SK-N-SH (cell line): ENCODE measurements around the gene CDKAL1. TPM values are rescaled to one million over a fixed set of nuclear protein-coding genes. Genes with fewer than 3 reads are reported as not detected.
"Not testable (repeated sequence)": the region's sequence is repeated elsewhere in the genome, so short reads cannot be mapped to it uniquely, and the experiment has no call there.

ENCODE experiments used
- CTCF ChIA-PET: fragments of 300-600, 350-600 bp; formaldehyde crosslinking; extraction: SDS; loops from one replicate; lab custom pipeline; 2021; lab: Yijun Ruan, JAX
- POLR2A ChIA-PET: fragments of 350-600 bp; sonication (Branson Sonifier 250); formaldehyde crosslinking; extraction: SDS; loops from one replicate; lab custom pipeline; 2020; ENCODE audit warnings: antibody characterized with exemption, inconsistent platforms; lab: Yijun Ruan, JAX
- DNase-seq: peaks from one replicate; pipeline ENCODE4 v3.0.0; 2012
- H2AFZ ChIP-seq: fragments of 200-600 bp; sonication (generic); 2 replicates; pipeline ENCODE4 v1.8.1; 2016; ENCODE audit warnings: antibody characterized with exemption, mild to moderate bottlenecking, low read depth
- H3F3A ChIP-seq: fragments of 200-600 bp; sonication (generic); replicated peaks from 2 replicates; pipeline ENCODE3; 2016; ENCODE audit warnings: antibody characterized with exemption, mild to moderate bottlenecking; ENCODE audit not compliant: insufficient read depth
- H3K27ac ChIP-seq, 2 experiments: fragments of 200-500 bp in 1 of 2; fragments of 200-600 bp in 1 of 2; sonication (Bioruptor generic) in 1 of 2; sonication (generic), shearing (Covaris generic) in 1 of 2; 2 replicates each; pipeline versions ENCODE4 v1.5.1 to v1.6.1; 2014 to 2016; ENCODE audit warnings: low read depth in 2 of 2, inconsistent platforms in 1 of 2, low read length in 1 of 2, mild to moderate bottlenecking in 1 of 2, mixed read lengths in 1 of 2
- H3K27me3 ChIP-seq: fragments of 200-600 bp; sonication (generic), shearing (Covaris generic); 2 replicates; pipeline ENCODE4 v1.6.1; 2016; ENCODE audit warnings: mixed run types; ENCODE audit not compliant: insufficient read depth
- H3K36me3 ChIP-seq, 2 experiments: fragments of 200-500 bp in 1 of 2; fragments of 200-600 bp in 1 of 2; sonication (Bioruptor generic) in 1 of 2; sonication (generic) in 1 of 2; replicated peaks in 1 of 2; 2 replicates each; pipeline versions ENCODE3 to v1.5.1; 2014 to 2016; ENCODE audit warnings: low read length in 1 of 2, mild to moderate bottlenecking in 1 of 2; ENCODE audit not compliant: insufficient read depth in 2 of 2, control insufficient read depth in 1 of 2
- H3K4me1 ChIP-seq, 2 experiments: fragments of 200-500 bp in 1 of 2; fragments of 200-600 bp in 1 of 2; sonication (Bioruptor generic) in 1 of 2; sonication (generic), shearing (Covaris generic) in 1 of 2; 2 replicates each; pipeline versions ENCODE4 v1.5.1 to v1.6.1; 2014 to 2016; ENCODE audit warnings: low read depth in 1 of 2, low read length in 1 of 2, mixed run types in 1 of 2; ENCODE audit not compliant: insufficient read depth in 2 of 2, control insufficient read depth in 1 of 2
- H3K4me2 ChIP-seq: fragments of 200-600 bp; sonication (generic), shearing (Covaris generic); 2 replicates; pipeline ENCODE4 v1.6.1; 2017; ENCODE audit warnings: mixed run types
- H3K4me3 ChIP-seq, 2 experiments: fragments of 200-500 bp in 1 of 2; fragments of 200-600 bp in 1 of 2; sonication (Bioruptor generic) in 1 of 2; sonication (generic), shearing (Covaris generic) in 1 of 2; 2 replicates each; pipeline versions ENCODE4 v1.5.1 to v1.8.1; 2014 to 2016; ENCODE audit warnings: low read depth in 2 of 2, inconsistent platforms in 1 of 2, low read length in 1 of 2, mild to moderate bottlenecking in 1 of 2, mixed read lengths in 1 of 2, moderate library complexity in 1 of 2
- H3K79me2 ChIP-seq: fragments of 200-600 bp; sonication (generic); 2 replicates; pipeline ENCODE4 v1.8.1; 2017; ENCODE audit warnings: mild to moderate bottlenecking; ENCODE audit not compliant: insufficient read depth
- H3K9ac ChIP-seq: fragments of 200-600 bp; sonication (generic); 2 replicates; pipeline ENCODE4 v1.6.1; 2017; ENCODE audit warnings: mixed run types
- H3K9me2 ChIP-seq: fragments of 200-600 bp; sonication (generic); 2 replicates; pipeline ENCODE4 v1.6.1; 2017; ENCODE audit warnings: mixed run types
- H3K9me3 ChIP-seq: fragments of 200-600 bp; sonication (generic); 2 replicates; pipeline ENCODE4 v1.6.1; 2017; ENCODE audit warnings: mixed run types, mild to moderate bottlenecking, moderate library complexity
- H4K20me1 ChIP-seq: fragments of 200-600 bp; sonication (generic); 2 replicates; pipeline ENCODE4 v1.6.1; 2017; ENCODE audit warnings: mild to moderate bottlenecking, mixed run types; ENCODE audit not compliant: insufficient read depth
- CHD2 ChIP-seq: fragments of 150-350 bp; IDR thresholded peaks from 2 replicates; pipeline ENCODE4 v1.6.1; 2018; ENCODE audit warnings: low read length; ENCODE audit not compliant: partially characterized antibody
- CTCF ChIP-seq: fragments of 200-600 bp; sonication (generic); IDR thresholded peaks from 2 replicates; pipeline ENCODE4 v1.6.1; 2017; ENCODE audit warnings: antibody characterized with exemption, mild to moderate bottlenecking, moderate library complexity
- ELF1 ChIP-seq: IDR thresholded peaks from 2 replicates; pipeline ENCODE4 v1.4.0; 2012
- FOXJ3 ChIP-seq: sonication (generic); formaldehyde crosslinking; IDR thresholded peaks from 2 replicates; pipeline ENCODE4 v1.5.1; 2020; ENCODE audit warnings: mild to moderate bottlenecking, missing genetic modification reagents
- FOXM1 ChIP-seq: IDR thresholded peaks from 2 replicates; pipeline ENCODE4 v1.4.0; 2012; ENCODE audit warnings: low read depth, mild to moderate bottlenecking
- GATA2 ChIP-seq: sonication (generic); formaldehyde crosslinking; IDR thresholded peaks from 2 replicates; pipeline ENCODE4 v1.5.0; 2020; ENCODE audit warnings: mild to moderate bottlenecking, missing genetic modification reagents
- MEF2A ChIP-seq: IDR thresholded peaks from 2 replicates; pipeline ENCODE4 v1.4.0; 2012; ENCODE audit warnings: low read depth, borderline replicate concordance
- MXI1 ChIP-seq: IDR thresholded peaks from 2 replicates; pipeline ENCODE4 v1.6.1; 2012; ENCODE audit warnings: mild to moderate bottlenecking, low read depth, low read length, improper control_type of control experiment
- NRF1 ChIP-seq: IDR thresholded peaks from 2 replicates; pipeline ENCODE4 v1.6.1; 2012; ENCODE audit warnings: low read depth, mild to moderate bottlenecking, low read length
- RAD21 ChIP-seq: IDR thresholded peaks from 2 replicates; pipeline ENCODE4 v1.6.1; 2012; ENCODE audit warnings: mild to moderate bottlenecking, low read length
- RCOR1 ChIP-seq: fragments of 150-350 bp; IDR thresholded peaks from 2 replicates; pipeline ENCODE4 v1.6.1; 2017; ENCODE audit warnings: antibody characterized with exemption, low read length
- RFX5 ChIP-seq: IDR thresholded peaks from 2 replicates; pipeline ENCODE4 v1.6.1; 2012; ENCODE audit warnings: mild to moderate bottlenecking, improper control_type of control experiment, low read length
- SIN3A ChIP-seq: IDR thresholded peaks from 2 replicates; pipeline ENCODE4 v1.6.1; 2012; ENCODE audit warnings: low read depth, mild to moderate bottlenecking, low read length, moderate library complexity, borderline replicate concordance
- SMC3 ChIP-seq: IDR thresholded peaks from 2 replicates; pipeline ENCODE4 v1.6.1; 2012; ENCODE audit warnings: low read depth, low read length, improper control_type of control experiment
- USF2 ChIP-seq: fragments of 150-350 bp; IDR thresholded peaks from 2 replicates; pipeline ENCODE4 v1.6.1; 2017; ENCODE audit warnings: antibody characterized with exemption, low read length, low read depth, borderline replicate concordance
- YY1 ChIP-seq: IDR thresholded peaks from 2 replicates; pipeline ENCODE4 v1.4.0; 2012; ENCODE audit warnings: low read depth, mild to moderate bottlenecking
- ZBTB33 ChIP-seq: IDR thresholded peaks from 2 replicates; pipeline ENCODE4 v1.4.0; 2012; ENCODE audit warnings: low read depth, borderline replicate concordance
- WGBS: methylation state at CpG from one replicate; pipeline ENCODE4 v1.1.6; 2017; ENCODE audit warnings: low lambda C conversion rate; 5-methylcytosine and 5-hydroxymethylcytosine counted together
- polyA plus RNA-seq, 3 experiments: library from polyadenylated mRNA; depleted of rRNA; stranded (reverse); fragments of >200 nt; gene quantifications; 2 replicates each; pipeline ENCODE4 v1.2.3, GENCODE V29; 2012

Gene CDKAL1
- polyA plus RNA-seq, 1 of the 3 experiments (the other 2 are of a cell fraction): 2.6 TPM

GRCh38 chr6:21193790-21194475, 659.7 kb downstream of the CDKAL1 start:
- H3K36me3 ChIP-seq: no peaks in the 10 kb centered on the region
- POLR2A ChIA-PET: no interaction called here
- WGBS: 78% methylated on average over 2 of the region's 2 CpGs
- no peak overlapping the region for H3K27ac ChIP-seq
- H3K27me3 ChIP-seq: no peaks in the 10 kb centered on the region
- no peaks in the 10 kb centered on the region for H3K9me3 ChIP-seq
- H4K20me1 ChIP-seq: no peaks in the 10 kb centered on the region
- CTCF ChIA-PET: no interaction called here
- DNase-seq: no peak
- TF ChIP-seq SIN3A (no peak), FOXJ3 (CRISPR knock-in tag) (no peak), MXI1 (no peak), MEF2A (no peak), CTCF (no peak), SMC3 (no peak), RFX5 (no peak), GATA2 (CRISPR knock-in tag) (no peak), ZBTB33 (no peak), RAD21 (no peak), RCOR1 (no peak), ELF1 (no peak), YY1 (no peak), NRF1 (no peak), FOXM1 (no peak), USF2 (no peak), CHD2 (no peak)
- H3K4me2 ChIP-seq: no peak overlapping the region
- H3K4me1 ChIP-seq: peaks cover 9 to 26% of the 10 kb centered on the region in 2 experiments; a peak in 3 of 4 replicates
- H2AFZ ChIP-seq: no peak overlapping the region
- no peak overlapping the region for H3K4me3 ChIP-seq
- no peaks in the 10 kb centered on the region for H3K79me2 ChIP-seq
- H3K9ac ChIP-seq: no peak overlapping the region
- H3F3A ChIP-seq: no peaks in the 10 kb centered on the region
- H3K9me2 ChIP-seq: no peaks in the 10 kb centered on the region

- CTCF ChIA-PET, H4K20me1 ChIP-seq, POLR2A ChIA-PET, H3K4me3 ChIP-seq, H3K9ac ChIP-seq, H2AFZ ChIP-seq, H3F3A ChIP-seq, H3K9me3 ChIP-seq, H3K27ac ChIP-seq, H3K79me2 ChIP-seq, H3K4me2 ChIP-seq, H3K27me3 ChIP-seq, H3K9me2 ChIP-seq, H3K36me3 ChIP-seq, DNase-seq: not testable (repeated sequence)
- H3K4me1 ChIP-seq: peaks cover 23% of the 10 kb centered on the region in 2 experiments; a peak in 3 of 4 replicates
- WGBS: 95% methylated on average over 7 of the region's 7 CpGs
Observed at GRCh38 chr6:21195301-21195700, 661.0 kb downstream of the CDKAL1 start.
